Liver (tissue), 9 donors: Measurements from ENCODE around the gene BAHCC1. TPM values are rescaled to one million over a fixed set of nuclear protein-coding genes. Genes with fewer than 3 reads are reported as not detected.

Experiments used
- DNase-seq: peaks from one replicate; pipeline ENCODE4 v3.0.0-alpha.2; 2017; ENCODE audit warnings: low spot score
- H3K27ac ChIP-seq, 2 donors: one replicate each; pipeline ENCODE4 v1.7.0; 2013; ENCODE audit warnings: inconsistent platforms in 2 of 2, low read length in 2 of 2, control low read depth in 1 of 2, low read depth in 1 of 2, mild to moderate bottlenecking in 1 of 2
- H3K27me3 ChIP-seq, 4 donors: one replicate each; pipeline versions ENCODE4 v1.6.1 to v1.7.0; 2013; ENCODE audit warnings: low read length in 3 of 4, inconsistent platforms in 1 of 4, mild to moderate bottlenecking in 1 of 4, moderate library complexity in 1 of 4; ENCODE audit not compliant: control insufficient read depth in 4 of 4, insufficient read depth in 4 of 4
- H3K36me3 ChIP-seq, 4 donors: one replicate each; pipeline versions ENCODE4 v1.6.1 to v1.7.0; 2013; ENCODE audit warnings: low read length in 3 of 4, mild to moderate bottlenecking in 3 of 4, low read depth in 1 of 4, moderate library complexity in 1 of 4; ENCODE audit not compliant: control insufficient read depth in 4 of 4, insufficient read depth in 3 of 4
- H3K4me1 ChIP-seq, 4 donors: one replicate each; pipeline versions ENCODE4 v1.6.1 to v1.7.0; 2013; ENCODE audit warnings: low read length in 3 of 4, mild to moderate bottlenecking in 3 of 4, moderate library complexity in 1 of 4; ENCODE audit not compliant: control insufficient read depth in 4 of 4, insufficient read depth in 4 of 4
- H3K4me3 ChIP-seq, 3 donors: one replicate each; pipeline versions ENCODE4 v1.6.1 to v1.7.0; 2013; ENCODE audit warnings: low read length in 3 of 3, control low read depth in 1 of 3, low read depth in 1 of 3, mild to moderate bottlenecking in 1 of 3
- H3K9ac ChIP-seq, 2 donors: one replicate each; pipeline ENCODE4 v1.7.0; 2013; ENCODE audit warnings: low read length in 2 of 2, mild to moderate bottlenecking in 2 of 2, moderate library complexity in 2 of 2, control low read depth in 1 of 2, low read depth in 1 of 2
- H3K9me3 ChIP-seq, 4 donors: one replicate each; pipeline versions ENCODE4 v1.6.1 to v1.7.0; 2013; ENCODE audit warnings: low read length in 3 of 4; ENCODE audit not compliant: control insufficient read depth in 4 of 4
- ATF3 ChIP-seq: IDR thresholded peaks from 2 replicates; pipeline ENCODE4 v1.6.1; 2016; ENCODE audit warnings: antibody characterized with exemption
- CTCF ChIP-seq: fragments of 150-350 bp; IDR thresholded peaks from 2 replicates; pipeline ENCODE4 v1.5.1; 2017; ENCODE audit warnings: improper control_type of control experiment, low read depth, low read length; ENCODE audit not compliant: missing input control
- EGR1 ChIP-seq, 2 donors: IDR thresholded peaks; 2 replicates each; pipeline ENCODE4 v1.6.1; 2016 to 2018; ENCODE audit warnings: antibody characterized with exemption in 2 of 2, low read depth in 2 of 2
- FOXA1 ChIP-seq: IDR thresholded peaks from 2 replicates; pipeline ENCODE4 v1.6.1; 2016; ENCODE audit warnings: antibody characterized with exemption
- FOXA2 ChIP-seq: IDR thresholded peaks from 2 replicates; pipeline ENCODE4 v1.6.1; 2016; ENCODE audit warnings: antibody characterized with exemption
- GABPA ChIP-seq, 2 donors: IDR thresholded peaks in 1 of 2; conservative IDR thresholded peaks in 1 of 2; 2 replicates each; pipeline ENCODE4 v1.6.1; 2016; ENCODE audit warnings: antibody characterized with exemption in 2 of 2, mild to moderate bottlenecking in 1 of 2, moderate library complexity in 1 of 2
- HNF4A ChIP-seq, 2 donors: conservative IDR thresholded peaks; 2 replicates each; pipeline ENCODE4 v1.6.1; 2016; ENCODE audit warnings: antibody characterized with exemption in 2 of 2, mild to moderate bottlenecking in 2 of 2
- HNF4G ChIP-seq: IDR thresholded peaks from 2 replicates; pipeline ENCODE4 v1.6.1; 2016; ENCODE audit warnings: antibody characterized with exemption
- JUND ChIP-seq, 2 donors: IDR thresholded peaks; 2 replicates each; pipeline ENCODE4 v1.6.1; 2016; ENCODE audit warnings: antibody characterized with exemption in 2 of 2
- NR2F2 ChIP-seq: IDR thresholded peaks from 2 replicates; pipeline ENCODE4 v1.6.1; 2016; ENCODE audit warnings: antibody characterized with exemption
- RAD21 ChIP-seq, 2 donors: IDR thresholded peaks; 2 replicates each; pipeline ENCODE4 v1.6.1; 2016; ENCODE audit warnings: antibody characterized with exemption in 2 of 2, mild to moderate bottlenecking in 2 of 2
- REST ChIP-seq: IDR thresholded peaks from 2 replicates; pipeline ENCODE4 v1.6.1; 2016; ENCODE audit warnings: antibody characterized with exemption, mild to moderate bottlenecking
- RXRA ChIP-seq, 2 donors: IDR thresholded peaks; 2 replicates each; pipeline ENCODE4 v1.6.1; 2017 to 2018; ENCODE audit warnings: antibody characterized with exemption in 2 of 2, mild to moderate bottlenecking in 1 of 2
- SP1 ChIP-seq: IDR thresholded peaks from 2 replicates; pipeline ENCODE4 v1.6.1; 2018; ENCODE audit warnings: antibody characterized with exemption, mild to moderate bottlenecking
- TAF1 ChIP-seq: conservative IDR thresholded peaks from 2 replicates; pipeline ENCODE4 v1.6.1; 2016; ENCODE audit warnings: antibody characterized with exemption, mild to moderate bottlenecking
- YY1 ChIP-seq: IDR thresholded peaks from 2 replicates; pipeline ENCODE4 v1.6.1; 2016; ENCODE audit warnings: antibody characterized with exemption, mild to moderate bottlenecking
- WGBS: extraction: QIAGEN DNeasy Blood & Tissue Kit; methylation state at CpG from one replicate; pipeline ENCODE4 v1.1.7; 2013; 5-methylcytosine and 5-hydroxymethylcytosine counted together
- polyA plus RNA-seq, 2 donors: library from polyadenylated mRNA; stranded (reverse) in 1 of 2; unstranded in 1 of 2; fragments of 200-250 nt in 1 of 2; fragments of >200 nt in 1 of 2; fragmentation: Nextera tagmentation in 1 of 2; extraction: Ambion mirVana in 1 of 2; gene quantifications; one replicate each; pipeline versions ENCODE4 v1.2.1 to v1.2.3, GENCODE V29; 2013 to 2015
- total RNA-seq, 2 donors: library from RNA; depleted of rRNA; stranded (reverse); fragments of >200 nt; gene quantifications; one replicate each; pipeline ENCODE4 v1.2.3, GENCODE V29; 2014
- TF ChIP-seq, protein P1 (sequence below): IDR thresholded peaks from 2 replicates; pipeline ENCODE4 v1.6.1; 2016; ENCODE audit warnings: antibody characterized with exemption
- TF ChIP-seq, protein P2 (sequence below): IDR thresholded peaks from 2 replicates; pipeline ENCODE4 v1.6.1; 2016; ENCODE audit warnings: antibody characterized with exemption
- donor health status: healthy.
- donor health status: healthy.
- donor health status: healthy.
- donor health status: healthy.
- donor health status: healthy.

Gene BAHCC1
- total and polyA plus RNA-seq, 4 donors, result 0.76 to 3.9 (median 2.5) TPM

GRCh38 chr17:81388091-81388611, 7.1 kb upstream of the BAHCC1 start:
- no peaks in the 10 kb centered on the region for H3K27me3 ChIP-seq
- no peaks in the 10 kb centered on the region for H3K36me3 ChIP-seq
- no peak for DNase-seq
- H3K4me1 ChIP-seq, result peaks cover 24 to 58% (median 34%) of the 10 kb centered on the region in 4 donors
- TF ChIP-seq GABPA (IDR thresholded peaks at IDR 0.05 in 1 of 2, conservative IDR thresholded peaks at IDR 0.05 in 1 of 2) (no peak), JUND (IDR thresholded peaks at IDR 0.05) (no peak), EGR1 (IDR thresholded peaks at IDR 0.05; ENCODE audit: low read depth in 2 of 2) (no peak), SP1 (no peak), FOXA2 (no peak), CTCF (no peak), HNF4A (conservative IDR thresholded peaks at IDR 0.05) (no peak), ATF3 (no peak), NR2F2 (no peak)
- peak overlapping the region; percentile 57 to 88 for H3K9ac ChIP-seq
- peak overlapping the region; percentile 93 to 95 for H3K27ac ChIP-seq
- H3K9me3 ChIP-seq, result no peaks in the 10 kb centered on the region
- WGBS, result 60% methylated on average over 14 of the region's 14 CpGs
- peak overlapping the region in 1 of 3 donors; percentile 81 for H3K4me3 ChIP-seq

DNA sequence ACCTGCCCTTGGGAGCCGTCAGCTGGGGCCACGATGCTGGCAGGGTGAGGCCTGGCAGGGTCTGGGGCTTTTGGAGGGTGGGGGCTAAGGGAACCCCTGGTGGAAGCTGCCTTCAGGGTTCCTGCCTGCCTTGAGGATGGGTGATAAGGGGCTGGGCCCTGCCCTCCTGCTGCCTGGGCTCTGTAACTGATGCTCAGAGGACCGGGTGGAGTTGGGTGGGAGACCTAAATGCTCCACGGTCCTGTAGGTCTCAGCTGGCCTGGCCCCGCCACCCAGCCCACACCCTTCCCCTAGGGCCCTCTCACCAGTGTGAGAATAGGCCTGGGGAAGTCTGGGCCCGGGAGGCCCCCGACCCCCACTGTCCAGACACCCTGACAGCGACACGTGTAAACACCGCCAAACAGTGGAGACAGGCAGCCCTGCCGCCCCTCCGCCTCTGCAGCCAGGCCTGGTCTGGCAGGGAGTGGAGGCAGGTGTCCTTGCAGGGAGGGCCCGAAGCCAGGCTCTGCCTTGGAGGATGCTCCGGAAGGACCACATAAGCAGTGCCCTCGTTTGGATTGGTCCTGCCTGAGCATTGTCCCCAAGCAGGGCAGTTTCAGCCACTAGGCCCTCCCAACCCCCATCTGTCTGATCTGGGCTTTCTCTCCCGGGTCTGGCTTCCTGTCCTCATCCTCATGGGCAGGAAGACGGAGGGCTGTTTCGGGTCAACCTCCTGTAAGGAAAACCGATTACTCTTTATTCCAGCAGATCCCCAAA, 6.5 kb upstream of the BAHCC1 start:
- Histone ChIP-seq H3K9ac (no peak overlapping the region), H3K27ac (peak overlapping the region; percentile 93 to 95), H3K4me3 (no peak overlapping the region), H3K36me3 (no peaks in the 10 kb centered on the region), H3K4me1 (peaks cover 24 to 58% (median 34%) of the 10 kb centered on the region in 4 donors), H3K27me3 (no peaks in the 10 kb centered on the region), H3K9me3 (no peaks in the 10 kb centered on the region)
- 65% methylated on average over 19 of the region's 19 CpGs for WGBS
- no peak for DNase-seq
- TF ChIP-seq ATF3 (no peak), CTCF (no peak), JUND (IDR thresholded peaks at IDR 0.05) (no peak), SP1 (no peak), TAF1 (no peak), FOXA2 (no peak), REST (no peak), RAD21 (IDR thresholded peaks at IDR 0.05) (no peak), HNF4G (no peak), GABPA (IDR thresholded peaks at IDR 0.05 in 1 of 2, conservative IDR thresholded peaks at IDR 0.05 in 1 of 2) (no peak), NR2F2 (no peak), RXRA (IDR thresholded peaks at IDR 0.05) (no peak), FOXA1 (no peak), YY1 (no peak), HNF4A (conservative IDR thresholded peaks at IDR 0.05) (no peak), EGR1 (IDR thresholded peaks at IDR 0.05; ENCODE audit: low read depth in 2 of 2) (no peak)
- TF ChIP-seq, protein P1, sequence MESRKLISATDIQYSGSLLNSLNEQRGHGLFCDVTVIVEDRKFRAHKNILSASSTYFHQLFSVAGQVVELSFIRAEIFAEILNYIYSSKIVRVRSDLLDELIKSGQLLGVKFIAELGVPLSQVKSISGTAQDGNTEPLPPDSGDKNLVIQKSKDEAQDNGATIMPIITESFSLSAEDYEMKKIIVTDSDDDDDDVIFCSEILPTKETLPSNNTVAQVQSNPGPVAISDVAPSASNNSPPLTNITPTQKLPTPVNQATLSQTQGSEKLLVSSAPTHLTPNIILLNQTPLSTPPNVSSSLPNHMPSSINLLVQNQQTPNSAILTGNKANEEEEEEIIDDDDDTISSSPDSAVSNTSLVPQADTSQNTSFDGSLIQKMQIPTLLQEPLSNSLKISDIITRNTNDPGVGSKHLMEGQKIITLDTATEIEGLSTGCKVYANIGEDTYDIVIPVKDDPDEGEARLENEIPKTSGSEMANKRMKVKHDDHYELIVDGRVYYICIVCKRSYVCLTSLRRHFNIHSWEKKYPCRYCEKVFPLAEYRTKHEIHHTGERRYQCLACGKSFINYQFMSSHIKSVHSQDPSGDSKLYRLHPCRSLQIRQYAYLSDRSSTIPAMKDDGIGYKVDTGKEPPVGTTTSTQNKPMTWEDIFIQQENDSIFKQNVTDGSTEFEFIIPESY, result no peak
- TF ChIP-seq, protein P2, sequence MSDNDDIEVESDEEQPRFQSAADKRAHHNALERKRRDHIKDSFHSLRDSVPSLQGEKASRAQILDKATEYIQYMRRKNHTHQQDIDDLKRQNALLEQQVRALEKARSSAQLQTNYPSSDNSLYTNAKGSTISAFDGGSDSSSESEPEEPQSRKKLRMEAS, result no peak
